H1 (cell line): Measurements from ENCODE around the gene NFIX. TPM values are rescaled to one million over a fixed set of nuclear protein-coding genes. Genes with fewer than 3 reads are reported as not detected.

ENCODE experiments used
- CTCF ChIA-PET: fragments of 300-600 bp; sonication (Branson Sonifier 250); formaldehyde crosslinking; loops from one replicate; lab custom pipeline; 2021; ENCODE audit not compliant: partially characterized antibody; lab: Charles Lee
- POLR2A ChIA-PET: fragments of 300-600 bp; sonication (Branson Sonifier 250); formaldehyde crosslinking; loops from one replicate; lab custom pipeline; 2021; ENCODE audit warnings: inconsistent platforms; ENCODE audit not compliant: partially characterized antibody; lab: Charles Lee
- DNase-seq, 2 experiments: peaks; one replicate each; pipeline versions ENCODE4 v3.0.0 to v3.0.0-alpha.2; 2010 to 2022; ENCODE audit warnings: low spot score in 2 of 2, low read depth in 1 of 2, mixed read lengths in 1 of 2
- FAIRE-seq: peaks from 2 replicates; lab custom pipeline; 2011; peaks lifted over from hg19 to GRCh38; lab: Jason Lieb, UNC
- H2AFZ ChIP-seq: 2 replicates; pipeline ENCODE4 v1.8.1; 2012; ENCODE audit warnings: low read length, inconsistent platforms
- H2AK5ac ChIP-seq: 2 replicates; pipeline ENCODE4 v1.6.1; 2013; ENCODE audit warnings: low read depth, low read length
- H2BK120ac ChIP-seq: replicated peaks from 2 replicates; pipeline ENCODE3; 2013; ENCODE audit warnings: low read depth, low read length, inconsistent platforms
- H2BK12ac ChIP-seq: 2 replicates; pipeline ENCODE4 v1.6.1; 2013; ENCODE audit warnings: low read depth, low read length
- H2BK15ac ChIP-seq: 2 replicates; pipeline ENCODE4 v1.6.1; 2013; ENCODE audit warnings: low read length
- H2BK20ac ChIP-seq: 2 replicates; pipeline ENCODE4 v1.6.1; 2013; ENCODE audit warnings: low read length
- H2BK5ac ChIP-seq: 2 replicates; pipeline ENCODE4 v1.6.1; 2013; ENCODE audit warnings: low read depth, low read length
- H3K14ac ChIP-seq: 2 replicates; pipeline ENCODE4 v1.6.1; 2013; ENCODE audit warnings: inconsistent platforms; ENCODE audit not compliant: insufficient read length
- H3K18ac ChIP-seq: 2 replicates; pipeline ENCODE4 v1.6.1; 2013; ENCODE audit warnings: low read length; ENCODE audit errors: extremely low read depth
- H3K23ac ChIP-seq: 2 replicates; pipeline ENCODE4 v1.6.1; 2013; ENCODE audit warnings: inconsistent platforms; ENCODE audit not compliant: insufficient read length
- H3K23me2 ChIP-seq: 2 replicates; pipeline ENCODE4 v1.6.1; 2013; ENCODE audit warnings: low read depth, low read length
- H3K27ac ChIP-seq: 2 replicates; pipeline ENCODE4 v1.6.1; 2011; ENCODE audit warnings: low read depth, low read length, inconsistent platforms
- H3K27me3 ChIP-seq, 4 experiments: replicated peaks in 1 of 4; 1 replicate in 1 of 4; 2 replicates in 3 of 4; pipeline versions ENCODE4 v1.6.1 to v1.8.1; 2011 to 2013; ENCODE audit warnings: low read length in 3 of 4, mild to moderate bottlenecking in 3 of 4, inconsistent platforms in 2 of 4, mixed read lengths in 2 of 4, moderate library complexity in 1 of 4; ENCODE audit not compliant: control insufficient read depth in 3 of 4, insufficient read depth in 3 of 4; ENCODE audit errors: extremely low read depth in 1 of 4
- H3K36me3 ChIP-seq, 4 experiments: 2 replicates each; pipeline versions ENCODE4 v1.6.1 to v1.8.1; 2011 to 2013; ENCODE audit warnings: mild to moderate bottlenecking in 4 of 4, low read length in 3 of 4, moderate library complexity in 2 of 4, control low read depth in 1 of 4, inconsistent platforms in 1 of 4; ENCODE audit not compliant: insufficient read depth in 4 of 4, control insufficient read depth in 2 of 4
- H3K4ac ChIP-seq: replicated peaks from 2 replicates; pipeline ENCODE3; 2013; ENCODE audit warnings: low read length, low read depth, mixed read lengths, inconsistent platforms; ENCODE audit not compliant: insufficient read length
- H3K4me1 ChIP-seq, 4 experiments: replicated peaks in 1 of 4; 1 replicate in 1 of 4; 2 replicates in 3 of 4; pipeline versions ENCODE4 v1.6.1 to v1.8.1; 2011 to 2013; ENCODE audit warnings: low read length in 3 of 4, inconsistent platforms in 2 of 4, mixed read lengths in 1 of 4; ENCODE audit not compliant: insufficient read depth in 4 of 4, control insufficient read depth in 3 of 4
- H3K4me2 ChIP-seq, 2 experiments: 2 replicates each; pipeline versions ENCODE4 v1.6.1 to v1.8.1; 2011 to 2013; ENCODE audit warnings: low read depth in 2 of 2, low read length in 2 of 2, control low read depth in 1 of 2, inconsistent platforms in 1 of 2, mild to moderate bottlenecking in 1 of 2; ENCODE audit not compliant: insufficient read depth in 1 of 2
- H3K4me3 ChIP-seq, 4 experiments: fragments of 200-600, 300-600 bp in 1 of 4; sonication (generic), shearing (Covaris generic), sonication (Bioruptor Twin) in 1 of 4; 2 replicates each; pipeline versions ENCODE4 v1.5.1 to v1.8.1; 2011 to 2016; ENCODE audit warnings: low read length in 4 of 4, low read depth in 3 of 4, control low read depth in 2 of 4, inconsistent platforms in 2 of 4, mild to moderate bottlenecking in 2 of 4, mixed read lengths in 1 of 4, moderate library complexity in 1 of 4; ENCODE audit not compliant: insufficient read depth in 2 of 4; ENCODE audit errors: extremely low read depth in 1 of 4
- H3K56ac ChIP-seq: replicated peaks from 2 replicates; pipeline ENCODE3; 2013; ENCODE audit warnings: low read depth, mild to moderate bottlenecking, mixed read lengths, low read length, inconsistent platforms; ENCODE audit not compliant: insufficient read length
- H3K79me1 ChIP-seq: 2 replicates; pipeline ENCODE4 v1.6.1; 2013; ENCODE audit warnings: low read depth, low read length, control low read depth
- H3K79me2 ChIP-seq, 2 experiments: 2 replicates each; pipeline versions ENCODE4 v1.6.1 to v1.8.1; 2012 to 2013; ENCODE audit warnings: low read length in 2 of 2, mild to moderate bottlenecking in 2 of 2, inconsistent platforms in 1 of 2; ENCODE audit not compliant: insufficient read depth in 2 of 2, control insufficient read depth in 1 of 2
- H3K9ac ChIP-seq, 4 experiments: replicated peaks in 1 of 4; 1 replicate in 1 of 4; 2 replicates in 3 of 4; pipeline versions ENCODE4 v1.6.1 to v1.8.1; 2011 to 2013; ENCODE audit warnings: low read depth in 3 of 4, low read length in 3 of 4, control low read depth in 2 of 4, mild to moderate bottlenecking in 2 of 4, moderate library complexity in 2 of 4, inconsistent platforms in 1 of 4; ENCODE audit errors: extremely low read depth in 1 of 4
- H3K9me3 ChIP-seq, 2 experiments: 2 replicates each; pipeline versions ENCODE4 v1.6.1 to v1.8.1; 2012 to 2013; ENCODE audit warnings: mild to moderate bottlenecking in 2 of 2, moderate library complexity in 2 of 2, control low read depth in 1 of 2, inconsistent platforms in 1 of 2, low read depth in 1 of 2, low read length in 1 of 2, mixed read lengths in 1 of 2; ENCODE audit not compliant: insufficient read depth in 2 of 2
- H4K20me1 ChIP-seq, 2 experiments: replicated peaks in 1 of 2; 2 replicates each; pipeline versions ENCODE3 to v1.8.1; 2011 to 2013; ENCODE audit warnings: inconsistent platforms in 2 of 2, low read length in 2 of 2, mild to moderate bottlenecking in 1 of 2; ENCODE audit not compliant: insufficient read depth in 2 of 2, control insufficient read depth in 1 of 2
- H4K5ac ChIP-seq: 2 replicates; pipeline ENCODE4 v1.6.1; 2013; ENCODE audit warnings: low read length, low read depth, mixed read lengths, inconsistent platforms; ENCODE audit not compliant: insufficient read length
- H4K8ac ChIP-seq: 2 replicates; pipeline ENCODE4 v1.8.0; 2013; ENCODE audit warnings: mild to moderate bottlenecking, moderate library complexity, low read length, inconsistent platforms; ENCODE audit not compliant: insufficient read depth; ENCODE audit errors: extremely low read depth
- H4K91ac ChIP-seq: replicated peaks from 2 replicates; pipeline ENCODE3; 2013; ENCODE audit warnings: low read length, mixed read lengths, inconsistent platforms; ENCODE audit not compliant: insufficient read length
- ATF2 ChIP-seq: IDR thresholded peaks from 2 replicates; pipeline ENCODE4 v1.6.1; 2012; ENCODE audit warnings: low read length, inconsistent platforms
- BRCA1 ChIP-seq: IDR thresholded peaks from 2 replicates; pipeline ENCODE4 v1.6.1; 2012; ENCODE audit warnings: low read depth, low read length, improper control_type of control experiment
- GABPA ChIP-seq: IDR thresholded peaks from 2 replicates; pipeline ENCODE4 v1.6.1; 2011; ENCODE audit warnings: mild to moderate bottlenecking, low read length, moderate library complexity, borderline replicate concordance; ENCODE audit not compliant: insufficient read depth
- KDM5A ChIP-seq: fragments of 200-600 bp; IDR thresholded peaks from 2 replicates; pipeline ENCODE4 v1.7.1; 2012; ENCODE audit warnings: mild to moderate bottlenecking, low read length, inconsistent platforms, mixed read lengths
- WGBS, 2 experiments: shearing (Covaris generic) in 1 of 2; methylation state at CpG; one replicate each; pipeline versions ENCODE4 v1.1.6 to v1.1.7; 2013 to 2015; ENCODE audit warnings: low lambda C conversion rate in 2 of 2, mixed read lengths in 2 of 2, inconsistent platforms in 1 of 2, low coverage in 1 of 2, missing lambda C conversion rate in 1 of 2; ENCODE audit not compliant: insufficient replicate concordance in 2 of 2, insufficient coverage in 1 of 2, insufficient read length in 1 of 2; ENCODE audit errors: extremely low coverage in 1 of 2, missing lambda C conversion rate in 1 of 2; 5-methylcytosine and 5-hydroxymethylcytosine counted together
- polyA plus RNA-seq, 7 experiments: library from polyadenylated mRNA; depleted of rRNA in 3 of 7; stranded (reverse) in 5 of 7; unstranded in 2 of 7; fragments of >200 nt in 5 of 7; fragments of 200-250 nt in 2 of 7; gene quantifications; 1 replicate in 5 of 7; 2 replicates in 1 of 7; 4 replicates in 1 of 7; pipeline versions ENCODE4 v1.2.1 to v1.2.3, GENCODE V29; 2011 to 2013; ENCODE audit warnings: missing spikeins in 2 of 7, mixed read lengths in 2 of 7
- total RNA-seq: library from RNA; stranded (reverse); fragmentation: NEBNext Ultra II Directional; extraction: Animal tissue kit (Norgen Biotek cat#: 25700); gene quantifications from 2 replicates; pipeline ENCODE4 v1.2.1, GENCODE V29; 2021

The NFIX gene
- total and polyA plus RNA-seq, 2 of the 8 experiments (the other 6 are each of a cell fraction or from before 2014, with no cell fraction given), result 0.03 to 0.20 TPM

GRCh38 chr19:13047374-13047773 lies 52.1 kb downstream of the NFIX start:
- H2BK12ac ChIP-seq, result no peak overlapping the region
- no peak overlapping the region for H4K91ac ChIP-seq
- peaks cover 6% of the 10 kb centered on the region; the same call in 1 of the 2 replicates for H3K23me2 ChIP-seq
- no peak overlapping the region for H3K56ac ChIP-seq
- no peak overlapping the region for H3K14ac ChIP-seq
- no peak for TF ChIP-seq KDM5A
- no peak for TF ChIP-seq BRCA1
- no peak for TF ChIP-seq ATF2
- no peak for TF ChIP-seq GABPA
- TF ChIP-seq, all 59 proteins: peak for 0
- no peak overlapping the region for H3K4ac ChIP-seq
- peaks cover 0 to 13% (median 11%) of the 10 kb centered on the region in 4 experiments; a peak in 6 of 7 replicates for H3K4me1 ChIP-seq
- H2BK120ac ChIP-seq, result no peak overlapping the region
- ChIA-PET POLR2A (no interaction called here), CTCF (interaction anchor here (1.1 to 39.8 kb wide), 4 partner anchors 9 to 61 kb away, joined by 3 to 1145 read pairs (median 382); no protein-coding TSS in a partner anchor)
- no peak overlapping the region for H3K4me2 ChIP-seq
- H2AK5ac ChIP-seq, result no peak overlapping the region
- FAIRE-seq (no peak), DNase-seq (no peak)
- H3K27me3 ChIP-seq, result peaks cover 44 to 88% (median 76%) of the 10 kb centered on the region in 4 experiments
- H2BK5ac ChIP-seq, result no peak overlapping the region
- 92% methylated on average over 7 of the region's 7 CpGs; no CpG with 5 or more reads in 1 of the 2 experiments for WGBS, 2 experiments
- H2BK20ac ChIP-seq, result no peak overlapping the region
- no peaks in the 10 kb centered on the region for H3K79me2 ChIP-seq
- H3K9me3 ChIP-seq, result no peaks in the 10 kb centered on the region
- H4K8ac ChIP-seq, result no peak overlapping the region
- H3K23ac ChIP-seq, result no peak overlapping the region
- H3K4me3 ChIP-seq, result no peak overlapping the region
- no peaks in the 10 kb centered on the region for H3K79me1 ChIP-seq
- H4K20me1 ChIP-seq, result peaks cover 13 to 16% of the 10 kb centered on the region in 2 experiments
- H3K9ac ChIP-seq, result no peak overlapping the region
- H2AFZ ChIP-seq, result no peak overlapping the region
- no peak overlapping the region for H3K18ac ChIP-seq
- no peak overlapping the region for H4K5ac ChIP-seq
- no peaks in the 10 kb centered on the region for H3K36me3 ChIP-seq
- no peak overlapping the region for H3K27ac ChIP-seq
- H2BK15ac ChIP-seq, result no peak overlapping the region
